ENCODE results near the gene UGGT1.
"Not testable (repeated sequence)": the region's sequence is repeated elsewhere in the genome, so short reads cannot be mapped to it uniquely, and the experiment has no call there.

The UGGT1 gene

GRCh38 chr2:128178149-128178649, 87.2 kb downstream of the UGGT1 start:
- no peak for DNase-seq

- peak; percentile 39 for DNase-seq
Measured at GRCh38 chr2:128178650-128179460, 87.9 kb downstream of the UGGT1 start.

GRCh38 chr2:128179461-128179755, 88.4 kb downstream of the UGGT1 start:
- DNase-seq = no peak

DNA sequence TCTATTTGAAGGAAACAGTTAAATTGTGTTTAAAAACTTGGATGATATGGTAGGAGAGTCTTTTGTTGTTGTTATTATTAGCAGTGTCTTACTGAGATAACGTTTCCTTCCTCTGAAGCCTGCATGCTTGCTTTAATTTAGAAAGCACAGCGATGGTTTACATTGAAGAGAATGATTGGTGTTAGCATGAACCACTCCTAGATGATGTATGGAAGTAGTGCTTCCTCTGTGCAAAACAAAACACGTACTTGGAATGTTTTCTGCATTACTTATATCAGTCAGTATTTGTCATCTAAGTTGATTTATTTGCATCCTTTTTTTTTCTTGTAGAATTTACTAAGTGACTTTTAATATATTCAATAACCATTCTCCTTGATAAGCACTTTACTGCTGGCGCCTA, 89.0 kb downstream of the UGGT1 start:
- no peak for DNase-seq

GRCh38 chr2:128185576-128185975, 94.6 kb downstream of the UGGT1 start:
- no peak for DNase-seq

GRCh38 chr2:128187032-128187654, 96.1 kb downstream of the UGGT1 start:
- DNase-seq = no peak

DNA sequence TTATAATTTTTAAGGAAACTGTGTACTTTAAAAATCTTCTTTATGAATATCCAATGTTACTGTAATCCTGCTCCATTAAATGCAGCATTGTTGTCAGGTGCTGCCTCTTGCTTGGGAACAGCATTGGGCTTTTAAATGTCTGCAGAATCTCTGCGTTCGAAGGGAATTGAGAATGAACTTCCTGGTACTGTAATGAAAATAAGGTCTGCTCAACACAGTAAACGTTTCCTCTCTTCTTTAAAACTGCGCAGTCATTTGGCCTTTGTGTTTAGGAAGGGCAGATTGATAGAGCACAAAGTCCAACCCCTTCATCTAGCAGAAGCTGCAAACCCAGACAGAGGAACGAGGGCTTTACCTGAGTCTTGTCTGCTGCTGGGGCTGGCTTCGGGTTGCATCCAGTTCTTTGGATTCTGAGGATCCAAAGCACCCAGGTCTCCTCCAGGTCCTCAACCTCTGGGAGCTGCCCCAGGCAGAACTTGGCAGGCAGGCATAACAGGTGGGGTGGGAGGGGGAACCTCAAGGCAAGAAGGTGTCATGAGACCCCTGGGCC, 104.5 kb downstream of the UGGT1 start:
- no peak for DNase-seq

DNA sequence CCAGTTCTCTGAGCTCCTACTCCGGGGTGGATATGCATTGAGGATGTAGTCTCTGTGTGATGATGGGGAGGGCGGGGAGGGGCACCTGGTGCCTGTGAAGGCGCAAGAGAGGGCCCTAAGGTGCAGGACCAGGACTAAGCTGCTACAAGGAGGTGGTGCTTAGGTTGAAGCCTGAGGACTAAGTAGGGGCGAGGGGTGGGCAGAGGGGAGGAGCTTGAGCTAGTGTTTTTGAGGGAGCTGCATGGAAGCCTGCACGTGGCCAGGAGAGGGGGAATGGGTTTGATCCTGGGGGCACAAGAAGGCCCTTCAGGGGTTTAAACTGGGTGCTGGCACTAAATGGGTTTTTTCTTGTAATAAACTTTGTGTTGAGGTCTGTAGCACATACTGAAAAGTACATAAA, 105.0 kb downstream of the UGGT1 start:
- DNase-seq = no peak

- DNase-seq = no peak
Measured at GRCh38 chr2:128196471-128196931, 105.5 kb downstream of the UGGT1 start.

DNA sequence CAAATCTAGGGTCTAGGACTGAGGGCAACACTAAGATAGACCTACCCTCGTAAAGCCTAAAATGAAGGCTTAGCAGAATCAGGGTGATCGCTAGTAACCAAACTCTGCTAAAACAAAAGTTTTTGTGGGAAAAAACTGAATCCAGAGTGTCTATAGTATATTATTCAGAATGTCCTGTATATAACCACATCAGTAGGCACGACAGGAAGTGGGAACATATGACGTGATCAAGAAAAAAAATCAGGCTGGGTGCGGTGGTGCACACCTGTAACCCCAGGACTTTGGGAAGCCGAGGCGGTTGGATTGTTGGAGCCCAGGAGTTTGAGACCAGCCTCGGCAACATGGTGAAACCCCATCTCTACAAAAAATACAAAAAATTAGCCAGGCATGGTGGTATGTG, 106.1 kb downstream of the UGGT1 start:
- DNase-seq = no peak

DNA sequence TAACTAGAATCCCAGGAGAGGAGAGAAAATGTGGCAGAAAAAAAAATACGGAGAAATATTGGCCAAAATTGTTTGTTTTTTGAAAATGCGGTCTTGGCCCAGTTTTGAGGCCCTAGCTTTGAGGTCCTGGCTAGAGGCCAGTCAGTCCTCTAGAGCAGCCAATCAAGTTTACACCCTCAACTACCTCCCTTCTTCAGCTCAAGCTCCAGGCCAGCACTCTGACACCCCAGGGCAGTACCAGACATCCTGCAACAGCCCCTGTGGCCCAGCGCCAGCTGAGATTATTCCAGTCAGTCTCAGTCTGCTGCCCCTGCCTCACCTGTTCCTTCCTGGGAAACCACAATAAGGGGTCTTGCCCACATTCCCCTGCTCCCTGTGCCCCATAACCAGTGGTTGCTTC, 107.7 kb downstream of the UGGT1 start:
- no peak for DNase-seq

DNA sequence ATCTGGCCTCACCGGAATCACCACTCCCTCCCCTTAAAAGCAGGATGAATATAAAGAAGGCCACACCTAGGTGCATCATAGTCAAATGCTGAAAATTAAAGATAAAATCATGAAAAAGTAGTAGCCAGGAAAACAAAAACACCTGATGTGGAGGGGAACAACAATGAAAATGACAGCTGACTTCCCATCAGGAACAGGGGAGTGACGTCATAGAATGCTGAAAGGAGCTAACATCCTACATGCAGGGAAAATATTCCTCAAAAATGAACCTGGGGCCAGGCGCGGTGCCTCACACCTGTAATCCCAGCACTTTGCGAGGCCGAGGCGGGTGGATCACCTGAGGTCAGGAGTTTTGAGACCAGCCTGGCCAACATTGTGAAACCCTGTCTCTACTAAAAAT, 108.1 kb downstream of the UGGT1 start:
- DNase-seq = no peak

DNA sequence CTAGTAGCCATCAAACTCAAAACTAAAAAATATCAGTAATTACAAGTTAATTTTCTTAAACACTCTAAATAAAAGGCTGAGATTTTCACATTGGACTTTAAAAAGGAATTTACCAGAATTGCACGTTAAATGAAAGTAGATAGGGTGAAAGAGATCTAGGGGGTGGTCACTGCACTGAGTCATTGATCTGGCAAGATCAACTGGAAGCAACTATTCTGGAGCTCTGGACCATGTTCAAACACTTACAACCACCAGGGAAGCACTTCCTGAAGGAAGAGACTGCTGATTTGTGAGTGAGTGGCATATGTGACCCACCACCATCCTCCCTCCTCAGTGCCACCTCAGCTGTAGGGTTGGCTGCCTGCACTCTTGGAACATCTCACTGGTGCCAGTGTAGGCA, 111.8 kb downstream of the UGGT1 start:
- DNase-seq = no peak

DNA sequence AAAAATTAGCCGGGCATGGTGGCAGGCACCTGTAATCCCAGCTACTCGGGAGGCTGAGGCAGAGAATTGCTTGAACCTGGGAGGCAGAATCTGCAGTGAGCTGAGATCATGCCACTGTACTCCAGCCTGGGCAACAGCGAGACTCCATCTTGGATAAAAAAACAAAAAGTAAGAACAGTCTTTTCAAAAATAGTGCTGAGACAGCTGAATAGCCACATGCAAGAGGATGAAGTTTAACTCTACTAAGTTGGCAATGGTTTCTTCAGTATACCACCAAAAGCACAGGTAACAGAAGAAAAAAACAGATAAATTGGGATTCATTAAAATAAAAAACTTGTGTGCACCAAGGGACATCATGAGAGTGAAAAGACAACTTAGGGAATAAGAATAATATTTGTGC, 115.2 kb downstream of the UGGT1 start:
- no peak for DNase-seq

DNA sequence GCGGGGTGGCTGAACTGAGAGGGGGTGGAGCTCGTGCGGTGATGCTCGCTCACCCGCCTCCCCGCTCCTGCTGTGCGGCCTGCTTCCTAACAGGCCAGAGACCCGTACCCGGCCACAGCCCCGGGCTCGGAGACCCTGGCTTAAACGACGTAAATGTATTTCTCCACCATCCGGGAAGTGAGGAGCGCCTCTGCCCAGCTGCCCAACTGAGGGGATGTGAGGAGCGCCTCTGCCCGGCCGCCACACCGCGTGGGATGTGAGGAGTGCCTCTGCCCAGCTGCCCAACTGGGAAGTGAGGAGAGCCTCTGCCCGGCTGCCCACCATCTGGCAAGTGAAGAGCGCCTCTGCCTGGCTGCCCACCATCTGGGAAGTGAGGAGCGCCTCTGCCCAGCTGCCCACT, 117.0 kb downstream of the UGGT1 start:
- no peak for DNase-seq

DNA sequence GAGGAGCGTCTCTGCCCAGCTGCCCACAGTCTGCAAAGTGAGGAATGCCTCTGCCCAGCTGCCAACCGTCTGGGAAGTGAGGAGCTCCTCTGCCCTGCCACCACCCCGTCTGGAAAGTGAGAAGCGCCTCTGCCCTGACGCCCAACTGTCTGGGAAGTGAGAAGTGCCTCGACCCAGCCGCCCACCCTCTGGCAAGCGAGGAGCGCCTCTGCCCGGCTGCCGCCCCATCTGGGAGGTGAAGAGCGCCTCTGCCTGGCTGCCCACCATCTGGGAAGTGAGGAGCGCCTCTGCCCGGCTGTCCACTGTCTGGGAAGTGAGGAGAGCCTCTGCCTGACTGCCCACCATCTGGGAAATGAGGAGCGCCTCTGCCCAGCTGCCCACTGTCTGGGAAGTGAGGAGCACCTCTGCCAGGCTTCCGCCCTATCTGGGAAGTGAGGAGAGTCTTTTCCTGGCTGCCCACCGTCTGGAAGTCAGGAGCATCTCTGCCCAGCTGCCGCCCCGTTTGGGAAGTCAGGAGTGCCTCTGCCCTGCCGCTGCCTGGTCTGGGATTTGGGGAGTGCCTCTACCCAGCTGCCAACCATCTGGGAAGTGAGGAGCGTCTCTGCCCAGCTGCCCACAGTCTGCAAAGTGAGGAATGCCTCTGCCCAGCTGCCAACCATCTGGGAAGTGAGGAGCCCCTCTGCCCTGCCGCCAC, 117.8 kb downstream of the UGGT1 start:
- not testable (repeated sequence) for DNase-seq

DNA sequence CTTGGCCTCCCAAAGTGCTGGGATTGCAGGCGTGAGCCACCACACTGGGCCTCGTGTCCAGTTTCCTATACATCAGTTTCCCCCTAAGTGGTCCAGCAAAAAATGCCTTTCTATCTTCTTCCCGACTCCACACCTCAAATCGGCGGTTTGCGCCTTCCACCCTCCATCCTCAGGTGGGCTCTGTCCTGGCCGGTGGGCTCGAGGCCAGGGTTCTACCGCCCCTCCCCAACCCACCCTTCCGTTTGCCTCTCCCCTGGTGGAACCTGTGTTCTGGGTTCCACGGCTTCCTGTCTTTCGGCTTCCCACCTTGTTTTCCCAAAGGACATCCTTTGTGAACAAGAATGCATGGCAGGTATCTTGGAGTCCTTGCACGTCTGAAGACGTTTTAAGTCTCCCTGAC, 123.3 kb downstream of the UGGT1 start:
- no peak for DNase-seq

DNA sequence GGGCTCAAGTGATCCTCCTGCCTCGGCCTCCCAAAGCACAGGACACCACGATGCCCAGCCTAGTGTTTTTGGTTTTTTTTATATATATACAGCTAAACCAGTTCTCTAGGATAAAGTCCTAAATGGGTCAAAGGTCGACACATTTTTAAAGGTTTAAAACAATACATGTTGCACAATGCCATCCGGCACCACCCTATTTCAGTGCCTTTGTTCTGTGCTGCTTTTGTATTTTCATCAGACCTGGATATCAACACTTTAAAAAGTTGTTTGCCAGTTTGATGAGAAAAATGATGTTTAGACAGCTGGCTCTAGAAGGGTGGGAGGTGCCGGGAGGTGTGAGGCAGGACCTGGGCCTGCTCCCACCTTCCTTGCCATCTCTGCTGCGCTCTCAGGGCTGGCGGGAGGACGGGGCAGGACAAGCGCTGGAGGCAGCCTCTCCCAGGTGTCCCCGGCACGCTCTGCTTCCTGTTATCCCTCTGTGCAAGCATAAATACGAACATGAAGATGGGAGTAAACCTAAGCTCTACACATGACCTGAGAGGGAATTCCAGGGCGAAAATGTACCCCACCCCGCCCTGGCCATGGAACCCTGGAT, 124.0 kb downstream of the UGGT1 start:
- no peak for DNase-seq

GRCh38 chr2:128215897-128216642, 125.1 kb downstream of the UGGT1 start:
- no peak for DNase-seq

GRCh38 chr2:128217671-128218070, 126.7 kb downstream of the UGGT1 start:
- no peak for DNase-seq

DNA sequence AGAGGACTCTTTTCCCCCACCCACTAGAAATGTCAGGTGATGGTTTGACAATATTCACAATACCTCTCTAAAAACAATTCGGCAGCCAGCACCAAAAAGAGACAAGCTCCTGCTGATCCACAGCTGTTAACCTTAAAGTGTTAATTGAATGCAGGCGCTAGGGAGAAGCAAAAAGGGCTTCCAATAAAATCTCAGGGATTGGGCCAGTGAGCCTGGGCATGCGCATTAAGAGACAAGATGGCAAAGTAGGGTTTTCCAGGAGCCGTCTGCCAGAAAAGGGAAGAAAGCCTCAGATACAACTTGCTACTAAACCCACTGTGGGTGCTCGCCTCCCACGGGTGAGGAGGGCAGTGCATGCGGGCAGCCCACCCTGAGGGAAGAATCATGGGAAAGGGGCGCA, 128.9 kb downstream of the UGGT1 start:
- DNase-seq = no peak

- DNase-seq = no peak
Measured at GRCh38 chr2:128227862-128228261, 136.9 kb downstream of the UGGT1 start.

DNA sequence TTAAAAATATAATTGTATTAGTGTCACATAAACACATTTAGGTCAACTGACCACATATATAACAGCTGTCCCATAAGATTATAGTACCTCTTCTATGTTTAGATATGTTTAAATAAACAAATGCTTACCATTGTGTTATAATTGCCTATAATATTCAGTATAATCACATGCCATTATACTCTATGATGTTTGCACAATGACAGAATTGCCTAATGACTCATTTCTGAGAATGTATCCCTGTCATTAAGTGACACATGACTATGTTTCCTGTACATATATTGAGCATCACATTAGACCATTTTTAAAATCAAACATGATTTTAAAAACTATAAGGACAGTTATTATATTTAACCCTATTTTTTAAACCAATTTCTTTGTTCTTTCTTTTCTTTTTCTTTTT, 137.9 kb downstream of the UGGT1 start:
- DNase-seq = no peak

Measured in stimulated activated CD4-positive, alpha-beta T cell treated with anti-CD3 and anti-CD28 coated beads, Interleukin-4, amount 100 ng/mL, for 1 hour (primary cell).